GM21737 (cell line): ENCODE data around the gene TNFAIP2.

Experiments used
- ATAC-seq: cut with Tn5 transposase; IDR thresholded peaks from one replicate; pipeline ENCODE4 v1.9.1; 2021; ENCODE audit warnings: mild to moderate bottlenecking, moderate library complexity; ENCODE audit not compliant: unreplicated experiment

TNFAIP2 gene

GRCh38 chr14:103122947-103123633 is at the start of gene TNFAIP2:
TSS of gene TNFAIP2 (plus strand) at chr14:103123461. CDS start at chr14:103126458, 2,997 bp downstream.
- ATAC-seq, result no peak

DNA sequence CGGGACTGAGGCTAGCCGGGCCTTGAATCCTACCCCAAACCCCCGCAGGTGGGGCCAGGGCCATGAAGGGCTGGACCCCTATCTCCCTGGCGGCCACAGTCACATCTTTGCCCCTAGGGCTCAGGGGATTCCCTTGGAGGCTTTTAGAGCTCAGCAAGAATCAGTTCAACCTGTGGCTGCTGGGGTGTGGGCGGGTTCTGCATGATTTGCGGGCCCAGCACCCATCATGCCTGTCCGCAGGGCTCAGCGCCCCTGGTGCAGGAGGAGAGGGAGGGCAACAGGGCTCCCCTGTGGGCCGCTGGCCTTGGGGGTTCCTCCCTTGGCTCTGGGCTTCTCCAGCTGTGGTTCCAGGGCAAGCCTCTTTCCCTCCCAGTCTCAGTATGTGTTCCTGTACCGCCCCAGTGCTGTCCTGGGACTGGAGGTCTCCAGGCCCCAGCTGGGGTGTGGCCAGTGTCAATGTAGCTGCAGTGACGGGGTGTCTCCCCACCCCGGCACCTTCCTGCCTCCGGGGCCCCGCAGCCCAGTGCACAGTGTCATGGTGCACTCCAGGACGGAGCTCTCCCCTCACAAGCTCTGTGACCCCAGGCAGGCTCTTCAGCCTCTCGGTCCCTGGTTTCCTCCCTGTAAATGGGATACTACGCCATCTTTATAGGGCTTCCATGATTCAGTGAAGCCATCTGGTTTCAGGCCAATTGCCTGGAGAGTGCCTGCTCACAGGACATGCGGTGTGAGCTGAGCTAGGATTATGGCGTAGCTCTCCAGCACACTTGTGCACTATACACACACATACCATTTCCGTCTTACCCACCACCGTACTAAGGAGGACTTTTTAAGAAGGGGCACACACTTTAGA is 49.2 kb upstream of the TNFAIP2 start:
- no peak for ATAC-seq

DNA sequence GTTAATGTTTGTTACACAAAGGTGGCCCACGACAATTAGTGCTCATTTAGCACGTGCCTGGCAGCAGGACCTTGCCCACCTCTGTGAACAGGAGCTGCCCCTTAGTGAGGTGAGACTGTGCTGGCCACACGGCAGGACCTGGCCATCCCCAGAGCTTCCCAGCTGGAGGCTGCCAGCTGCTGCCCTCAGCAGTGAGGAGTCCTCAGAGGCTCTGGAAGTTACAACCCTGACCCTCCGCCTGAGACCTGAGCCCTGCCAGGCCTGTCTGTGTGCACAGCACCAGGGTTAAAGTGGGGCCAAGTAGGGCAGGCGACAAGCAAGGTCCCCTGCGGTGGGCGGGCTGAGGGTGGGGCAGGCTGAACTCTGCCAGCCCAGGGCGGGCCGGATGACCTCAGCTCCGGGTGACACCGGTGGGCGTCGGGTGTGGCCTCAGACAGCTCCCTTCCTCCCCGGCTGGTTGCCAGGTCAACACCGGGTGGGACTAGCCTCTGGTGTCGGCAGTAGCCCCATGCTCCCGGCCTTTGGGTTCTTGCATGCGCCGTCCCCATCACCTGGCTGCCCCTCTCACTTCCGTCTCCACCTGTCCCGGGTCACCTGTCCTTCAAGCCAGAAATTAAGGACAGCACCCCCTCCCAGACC is 48.4 kb upstream of the TNFAIP2 start:
- no peak for ATAC-seq

GRCh38 chr14:103078420-103078749 is 44.9 kb upstream of the TNFAIP2 start:
- ATAC-seq, result peak; percentile 42

- ATAC-seq, result no peak
Measured at GRCh38 chr14:103078860-103079587, 44.2 kb upstream of the TNFAIP2 start.

- no peak for ATAC-seq
Measured at GRCh38 chr14:103081951-103082350, 41.3 kb upstream of the TNFAIP2 start.

DNA sequence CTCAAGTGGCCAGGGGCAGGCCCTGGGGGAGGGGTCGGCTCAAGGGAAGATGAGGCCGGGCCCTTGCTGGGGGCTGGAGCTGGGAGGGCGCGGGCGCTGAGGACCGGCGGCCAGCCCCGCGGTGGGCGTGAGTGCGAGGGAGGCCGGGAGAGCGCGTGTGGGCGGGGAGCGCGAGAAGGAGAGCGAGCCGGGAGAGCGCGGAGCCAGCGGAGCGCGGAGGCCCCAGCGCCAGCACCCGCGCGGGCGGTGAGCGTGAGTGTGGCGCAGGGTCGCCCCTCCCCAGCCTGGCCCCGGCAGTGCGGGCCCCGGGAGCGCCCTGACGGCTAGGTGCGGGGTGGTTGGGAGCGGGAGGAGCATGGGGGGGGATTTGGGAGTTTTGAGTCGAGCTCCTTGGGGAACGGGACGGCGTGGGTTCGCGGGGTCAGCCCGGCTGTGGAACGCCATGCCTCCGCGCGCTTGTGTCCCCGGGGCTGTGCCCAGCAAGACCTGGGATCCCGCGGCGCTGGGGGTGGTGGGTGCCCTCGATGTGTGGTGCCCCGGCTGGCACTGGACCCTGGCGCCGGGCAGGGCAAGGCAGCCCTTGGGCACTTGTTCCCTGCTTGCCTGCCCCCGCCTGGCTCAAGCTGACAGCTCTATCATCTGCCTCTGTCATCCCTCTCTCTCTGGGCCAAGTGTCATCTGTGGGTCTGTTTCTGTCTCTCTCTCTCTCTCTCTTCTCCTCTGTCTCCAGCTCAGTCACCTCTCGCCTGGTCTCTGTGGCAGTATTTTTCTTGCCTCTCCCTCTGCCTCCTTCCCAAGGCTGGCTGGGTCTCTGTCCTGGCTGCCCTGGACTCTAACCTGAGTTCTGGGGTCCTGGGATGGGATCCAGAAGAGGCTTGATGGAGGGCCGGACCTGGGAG is 39.0 kb upstream of the TNFAIP2 start, which contains the start of gene LBHD2:
Gene LBHD2, plus strand, starts transcription at position 190 of the 899 bp plus-strand sequence. CDS start 1,803 bp downstream, outside the sequence.
- ATAC-seq, result no peak

DNA sequence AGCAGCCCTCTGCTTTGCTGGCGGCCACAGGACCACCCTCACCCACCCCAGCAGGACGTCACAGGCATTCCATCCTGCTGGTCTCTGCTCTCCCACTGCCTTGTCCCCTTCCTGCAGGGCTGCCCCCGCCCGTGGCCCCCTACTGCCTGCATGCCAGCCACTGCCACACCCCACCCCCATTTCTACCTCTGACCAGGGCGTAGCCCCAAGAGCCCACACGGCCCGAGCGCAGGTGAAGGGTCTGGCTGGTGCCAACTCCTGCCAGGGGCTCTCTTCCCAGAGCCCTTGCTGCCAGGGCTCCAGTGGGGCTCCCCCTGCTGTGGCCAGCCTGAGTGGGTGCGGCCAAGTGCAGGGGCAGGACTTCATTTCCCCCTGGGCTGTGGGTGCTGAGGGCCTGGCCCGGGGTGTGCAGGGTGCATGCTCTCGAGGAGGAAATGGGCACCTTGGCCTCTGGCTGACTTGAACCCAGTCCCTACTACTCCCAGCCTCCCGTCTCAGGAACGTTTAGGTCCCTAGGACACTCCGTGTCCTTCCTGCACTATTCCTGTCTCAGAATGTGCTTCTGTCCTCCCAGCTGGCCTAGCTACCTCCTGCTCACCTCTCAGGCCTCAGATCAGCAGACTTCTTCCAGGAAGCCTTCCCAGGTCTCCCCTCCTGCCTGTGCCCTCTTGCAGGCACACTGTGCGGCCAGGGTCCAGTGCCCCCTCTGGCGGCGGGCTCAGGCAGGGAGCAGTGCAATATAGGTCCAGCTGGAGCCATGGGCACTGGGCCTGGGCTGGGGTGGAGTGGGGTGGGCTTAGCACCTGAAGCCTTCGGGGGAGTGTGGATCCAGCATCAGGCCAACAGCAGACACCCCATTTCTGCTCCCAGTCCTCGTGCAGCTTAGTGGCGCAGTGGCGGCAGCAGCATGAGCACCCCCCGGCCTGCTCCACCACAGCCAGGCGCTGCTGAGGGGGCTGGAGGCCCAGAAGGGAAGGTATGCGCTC is 37.9 kb upstream of the TNFAIP2 start:
- ATAC-seq, result no peak

DNA sequence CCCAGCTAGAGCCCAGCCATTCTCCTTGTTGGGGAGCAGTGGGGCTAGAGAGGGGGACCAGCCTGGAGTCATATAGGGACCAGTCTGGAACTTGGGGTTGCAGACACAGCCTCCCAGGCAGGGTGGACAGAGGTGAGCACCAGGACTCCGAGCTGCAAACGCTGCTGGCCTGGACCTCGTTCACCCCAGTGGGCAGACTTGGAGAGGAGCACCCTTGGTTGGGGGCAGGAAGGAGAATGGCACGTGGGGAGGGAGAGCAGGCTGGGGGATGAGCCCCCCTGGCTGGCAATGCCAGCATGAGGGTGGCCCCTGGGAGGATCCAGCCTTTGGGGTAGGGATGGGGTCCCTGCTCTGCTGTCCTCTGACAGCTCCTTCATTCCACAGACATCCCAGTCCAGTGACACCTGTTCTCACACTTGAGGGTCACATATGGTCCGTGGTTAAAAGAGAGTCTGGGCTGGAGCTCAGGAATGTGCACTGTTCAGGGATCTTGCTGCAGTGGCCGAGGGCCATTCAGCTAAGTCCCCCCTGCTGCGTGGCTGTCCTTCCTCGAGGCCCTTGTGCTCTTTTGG is 36.4 kb upstream of the TNFAIP2 start:
- ATAC-seq, result no peak

- no peak for ATAC-seq
Measured at GRCh38 chr14:103087343-103087835, 35.9 kb upstream of the TNFAIP2 start.

DNA sequence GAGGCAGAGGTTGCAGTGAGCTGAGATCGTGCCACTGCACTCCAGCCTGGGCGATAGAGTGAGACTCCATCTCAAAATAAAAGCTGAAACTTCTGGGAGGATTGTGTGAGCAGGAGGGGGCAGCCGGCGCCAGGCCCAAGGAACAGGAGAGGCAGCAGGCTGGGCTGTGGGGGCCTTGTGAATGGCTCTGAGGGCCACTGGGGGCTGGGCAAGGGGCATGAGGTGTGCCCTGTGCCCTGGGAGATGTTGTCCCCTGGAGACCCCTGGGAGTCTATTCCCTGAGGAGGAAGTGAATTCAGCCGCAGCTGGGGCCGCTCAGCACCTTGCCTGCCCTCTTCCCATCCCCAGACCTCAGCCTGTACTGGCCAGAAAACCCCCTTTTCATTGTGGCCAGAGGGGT is 34.3 kb upstream of the TNFAIP2 start:
- ATAC-seq, result no peak

DNA sequence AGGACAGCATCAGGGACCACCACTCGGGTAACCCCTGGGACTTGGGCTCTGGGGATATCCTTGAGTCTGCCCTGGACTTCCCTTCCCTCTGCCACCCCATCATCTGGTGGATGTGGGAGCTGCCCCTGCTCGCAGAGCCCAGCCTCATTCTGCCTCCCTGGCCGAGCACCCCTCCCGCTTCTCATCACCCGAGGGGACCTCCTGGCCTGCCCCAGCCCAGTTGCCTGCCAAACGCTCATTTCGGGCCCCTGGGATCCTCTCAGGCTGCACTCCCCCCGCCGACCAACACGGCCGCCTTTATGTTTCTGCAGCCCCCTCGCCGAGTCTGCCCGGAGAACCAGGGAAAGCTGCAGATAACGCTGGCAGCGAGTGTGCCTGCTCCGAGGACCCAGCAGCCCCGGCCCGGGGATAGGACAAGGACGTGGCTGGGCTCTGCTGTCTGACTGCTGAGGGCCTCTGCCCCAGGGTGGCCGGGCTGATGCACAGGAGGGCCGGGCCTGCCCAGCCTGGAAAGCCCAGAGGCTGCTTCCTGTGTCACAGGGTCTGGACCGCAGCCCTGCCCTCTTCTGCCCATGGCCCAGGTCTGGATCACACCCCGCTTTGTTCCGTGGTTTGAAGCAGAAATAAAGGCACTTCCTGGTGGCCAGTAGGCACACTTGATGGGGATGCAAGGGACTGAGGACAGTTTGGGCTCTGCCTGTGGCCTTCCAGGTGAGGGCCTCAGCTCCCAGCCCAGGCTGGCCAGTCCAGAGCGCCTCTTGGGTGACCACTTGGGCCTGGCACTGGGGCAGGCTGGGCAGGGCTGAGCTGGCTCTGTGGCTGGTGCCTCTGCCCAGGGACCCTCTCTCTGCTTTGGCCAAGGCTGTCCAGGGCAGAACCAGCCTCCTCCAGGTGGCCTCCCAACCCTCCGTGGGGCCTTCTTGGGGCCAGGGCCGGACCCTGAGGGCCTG is 33.6 kb upstream of the TNFAIP2 start:
- ATAC-seq, result no peak

DNA sequence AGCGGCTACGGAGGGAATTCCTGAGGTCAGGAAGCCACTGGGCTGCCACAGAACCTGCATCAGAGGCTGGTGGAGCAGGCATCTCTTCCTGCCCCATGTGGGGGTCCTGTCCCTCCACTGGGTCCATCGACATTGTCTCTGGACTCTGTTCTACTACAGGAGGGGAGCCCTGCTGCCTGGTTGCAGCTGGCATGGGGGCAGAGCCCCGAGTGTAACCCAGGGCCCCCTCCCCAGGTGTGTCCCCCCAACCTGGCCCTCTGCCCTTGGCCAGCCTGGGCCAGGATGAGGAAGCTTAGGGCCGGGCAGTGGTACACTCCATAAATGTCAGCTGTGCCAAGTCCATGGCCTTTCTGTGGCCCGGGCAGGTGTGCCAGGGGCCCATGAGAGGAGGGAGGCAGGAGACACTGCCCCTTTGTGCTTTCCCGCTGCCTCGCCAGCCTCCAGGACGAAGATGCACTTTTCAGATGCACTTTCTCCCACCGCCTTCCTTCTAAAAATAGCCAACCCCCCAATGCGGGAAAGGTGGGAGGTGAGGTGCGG is 32.7 kb upstream of the TNFAIP2 start:
- no peak for ATAC-seq

GRCh38 chr14:103091041-103091882 is 32.0 kb upstream of the TNFAIP2 start:
- no peak for ATAC-seq

DNA sequence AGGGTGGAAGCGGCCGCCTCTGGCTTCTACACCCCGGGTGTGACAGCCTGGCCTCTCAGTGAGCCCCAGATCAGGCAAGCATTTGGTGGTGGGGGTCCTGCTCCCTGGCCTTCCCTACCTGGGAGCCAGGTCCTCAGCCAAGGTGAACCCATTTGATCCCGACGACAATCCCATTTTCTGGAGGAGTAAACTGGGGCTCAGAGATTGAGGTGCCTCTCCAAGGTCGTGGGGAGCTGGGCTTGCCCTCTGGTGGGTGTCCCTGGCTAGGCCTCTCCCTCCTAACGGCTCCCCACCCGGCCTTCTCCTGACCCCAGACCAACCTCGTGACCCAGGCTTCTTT is 31.4 kb upstream of the TNFAIP2 start:
- ATAC-seq, result no peak

GRCh38 chr14:103093856-103094405 is 29.3 kb upstream of the TNFAIP2 start:
- ATAC-seq, result no peak
